Measurements from ENCODE around the gene ETFA. TPM values are rescaled to one million over a fixed set of nuclear protein-coding genes. Genes with fewer than 3 reads are reported as not detected.
A peak's percentile ranks its signal among the peaks of the same experiment; 100 is the strongest.

The ETFA gene
- total RNA-seq, 1 experiment from 2014 or later: 164 TPM

DNA sequence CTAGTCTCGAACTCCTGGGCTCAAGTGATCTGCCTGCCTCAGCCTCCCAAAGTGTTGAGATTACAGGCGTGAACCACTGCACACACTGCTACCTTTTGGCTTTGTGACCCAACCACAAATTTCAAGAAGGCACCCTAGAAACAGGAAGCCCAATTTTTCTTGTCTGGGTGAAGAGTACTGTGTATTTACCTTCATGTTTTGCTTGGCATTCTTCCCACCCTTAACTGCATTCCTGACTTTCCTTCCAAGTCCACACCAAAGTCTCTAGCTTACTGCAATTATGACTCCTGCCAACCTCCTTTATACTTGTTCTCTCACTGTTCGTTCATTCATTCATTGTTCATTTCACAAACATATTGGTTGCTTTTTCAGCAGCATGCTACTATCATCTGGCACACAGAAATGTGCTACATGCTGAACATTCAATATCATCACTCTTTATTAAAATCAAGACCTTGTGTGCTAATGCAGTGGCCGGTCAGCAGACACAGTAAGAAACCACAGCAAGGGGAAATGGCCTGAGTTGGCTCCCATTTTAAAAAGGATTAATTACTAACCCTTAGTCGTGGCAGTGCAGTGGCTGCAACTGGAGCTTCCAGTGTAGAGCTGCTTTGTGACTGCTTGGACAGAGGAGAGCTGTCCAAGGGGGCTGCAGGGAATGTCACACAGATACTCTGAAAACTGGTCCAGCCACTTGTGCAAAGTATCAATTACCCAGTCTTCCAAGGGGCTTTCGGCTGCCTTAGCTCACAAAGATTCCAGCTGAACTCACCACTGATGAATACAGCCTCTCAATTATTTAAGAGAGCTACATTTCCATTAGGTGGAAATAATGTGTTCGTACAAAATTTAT, 94.0 kb downstream of the ETFA start:
- H3K9me3 Mint-ChIP-seq (ENCODE audit: unreplicated experiment): no peaks in the 10 kb centered on the region
- peaks cover 57% of the 10 kb centered on the region for H3K36me3 Mint-ChIP-seq (ENCODE audit: insufficient read depth, unreplicated experiment)
- no peaks in the 10 kb centered on the region for H3K27me3 Mint-ChIP-seq (ENCODE audit: insufficient read depth, unreplicated experiment)
- H3K4me1 Mint-ChIP-seq (ENCODE audit: insufficient read depth, unreplicated experiment): peaks cover 24% of the 10 kb centered on the region
- ChIA-PET POLR2A (interaction anchor here (0.7 to 2.7 kb wide), 6 partner anchors 11 to 68 kb away, joined by 3 to 15 read pairs (median 4); no protein-coding TSS in a partner anchor), CTCF (interaction anchor here (0.7 to 1.8 kb wide), 4 partner anchors 18 to 685 kb away, joined by 3 to 7 read pairs (median 4); no protein-coding TSS in a partner anchor)
- BruUV-seq (replicated peaks): no TSS peak
- TF ChIP-seq, protein P1, sequence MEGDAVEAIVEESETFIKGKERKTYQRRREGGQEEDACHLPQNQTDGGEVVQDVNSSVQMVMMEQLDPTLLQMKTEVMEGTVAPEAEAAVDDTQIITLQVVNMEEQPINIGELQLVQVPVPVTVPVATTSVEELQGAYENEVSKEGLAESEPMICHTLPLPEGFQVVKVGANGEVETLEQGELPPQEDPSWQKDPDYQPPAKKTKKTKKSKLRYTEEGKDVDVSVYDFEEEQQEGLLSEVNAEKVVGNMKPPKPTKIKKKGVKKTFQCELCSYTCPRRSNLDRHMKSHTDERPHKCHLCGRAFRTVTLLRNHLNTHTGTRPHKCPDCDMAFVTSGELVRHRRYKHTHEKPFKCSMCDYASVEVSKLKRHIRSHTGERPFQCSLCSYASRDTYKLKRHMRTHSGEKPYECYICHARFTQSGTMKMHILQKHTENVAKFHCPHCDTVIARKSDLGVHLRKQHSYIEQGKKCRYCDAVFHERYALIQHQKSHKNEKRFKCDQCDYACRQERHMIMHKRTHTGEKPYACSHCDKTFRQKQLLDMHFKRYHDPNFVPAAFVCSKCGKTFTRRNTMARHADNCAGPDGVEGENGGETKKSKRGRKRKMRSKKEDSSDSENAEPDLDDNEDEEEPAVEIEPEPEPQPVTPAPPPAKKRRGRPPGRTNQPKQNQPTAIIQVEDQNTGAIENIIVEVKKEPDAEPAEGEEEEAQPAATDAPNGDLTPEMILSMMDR (IDR thresholded peaks at IDR 0.05; ENCODE audit: unreplicated experiment): no peak
- peak; percentile 88 for DNase-seq (ENCODE audit: unreplicated experiment)
- H3K4me3 Mint-ChIP-seq (ENCODE audit: unreplicated experiment): peak overlapping the region; percentile 7
- intact Hi-C loops (cut with micrococcal nuclease): no loop called here
- peak overlapping the region; percentile 16 for H3K27ac Mint-ChIP-seq (ENCODE audit: low read depth, unreplicated experiment)

GRCh38 chr15:76215634-76216033, 95.6 kb downstream of the ETFA start:
- intact Hi-C loops (cut with micrococcal nuclease): no loop called here
- H3K27me3 Mint-ChIP-seq (ENCODE audit: insufficient read depth, unreplicated experiment): no peaks in the 10 kb centered on the region
- H3K27ac Mint-ChIP-seq (ENCODE audit: low read depth, unreplicated experiment): no peak overlapping the region
- ChIA-PET CTCF (interaction anchor here (0.6 to 1.6 kb wide), 3 partner anchors 19 to 40 kb away, joined by 3 to 4 read pairs (median 4); no protein-coding TSS in a partner anchor), POLR2A (interaction anchor here (0.7 to 2.7 kb wide), 4 partner anchors 9 to 77 kb away, joined by 3 to 15 read pairs (median 4); no protein-coding TSS in a partner anchor)
- BruUV-seq (replicated peaks): no TSS peak
- H3K4me3 Mint-ChIP-seq (ENCODE audit: unreplicated experiment): no peak overlapping the region
- H3K4me1 Mint-ChIP-seq (ENCODE audit: insufficient read depth, unreplicated experiment): peaks cover 18% of the 10 kb centered on the region
- DNase-seq (ENCODE audit: unreplicated experiment): no peak
- no peaks in the 10 kb centered on the region for H3K9me3 Mint-ChIP-seq (ENCODE audit: unreplicated experiment)
- H3K36me3 Mint-ChIP-seq (ENCODE audit: insufficient read depth, unreplicated experiment): peaks cover 66% of the 10 kb centered on the region
- TF ChIP-seq, protein P1 (IDR thresholded peaks at IDR 0.05; ENCODE audit: unreplicated experiment): no peak

DNA sequence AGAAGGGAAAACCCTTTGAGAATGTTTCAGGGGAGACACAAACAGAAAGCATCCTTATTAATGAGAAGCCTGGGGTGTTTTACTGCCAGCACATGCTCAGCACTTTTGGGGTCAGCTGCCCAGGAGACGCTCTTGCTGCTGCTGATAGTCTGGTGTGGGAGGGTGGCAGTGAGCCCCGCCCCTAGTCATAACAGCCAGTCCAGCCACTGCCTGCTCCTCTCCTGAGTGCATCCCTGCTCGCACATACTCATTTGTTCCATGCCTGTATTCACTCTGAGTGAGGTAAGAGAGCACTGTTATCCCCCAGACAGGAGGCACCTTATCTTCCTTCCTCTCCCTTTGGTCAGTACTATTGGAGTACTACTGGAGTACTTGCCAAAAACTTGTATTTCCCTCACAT, 101.3 kb downstream of the ETFA start:
- no peak overlapping the region for H3K27ac Mint-ChIP-seq (ENCODE audit: low read depth, unreplicated experiment)

DNA sequence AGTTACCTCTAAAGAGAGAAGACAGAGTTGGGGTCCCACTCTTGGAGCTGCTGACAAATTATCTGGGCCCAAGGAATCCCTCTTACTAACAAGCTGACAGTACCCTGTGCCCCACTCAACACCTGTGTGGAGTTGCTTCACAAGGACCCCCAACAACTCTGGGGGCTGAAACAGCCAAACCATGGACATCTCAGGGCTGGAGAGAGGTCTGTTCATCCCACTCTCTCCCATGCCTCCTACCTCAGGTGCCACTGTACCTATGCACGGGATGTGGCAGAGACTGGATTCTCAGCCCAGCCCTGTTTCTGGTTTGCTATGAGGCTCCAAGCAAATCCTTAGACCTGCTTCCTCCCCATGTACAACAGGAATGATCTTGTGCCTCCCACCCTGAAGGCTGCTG, 101.7 kb downstream of the ETFA start:
- intact Hi-C loops (cut with micrococcal nuclease): no loop called here
- TF ChIP-seq, protein P1 (IDR thresholded peaks at IDR 0.05; ENCODE audit: unreplicated experiment): no peak
- POLR2A ChIA-PET: no interaction called here

More for the DNA sequence above, 101.3 kb downstream of the ETFA start:
- no peaks in the 10 kb centered on the region for H3K9me3 Mint-ChIP-seq (ENCODE audit: unreplicated experiment)
- peaks cover 39% of the 10 kb centered on the region for H3K36me3 Mint-ChIP-seq (ENCODE audit: insufficient read depth, unreplicated experiment)
- no peak overlapping the region for H3K4me3 Mint-ChIP-seq (ENCODE audit: unreplicated experiment)
- TF ChIP-seq, protein P1 (IDR thresholded peaks at IDR 0.05; ENCODE audit: unreplicated experiment): no peak
- DNase-seq (ENCODE audit: unreplicated experiment): no peak
- no TSS peak for BruUV-seq (replicated peaks)
- intact Hi-C loops (cut with micrococcal nuclease): no loop called here
- CTCF ChIA-PET: interaction anchor here (1.9 kb wide), 1 partner anchor 26 kb away, joined by 4 read pairs; no protein-coding TSS in a partner anchor
- H3K4me1 Mint-ChIP-seq (ENCODE audit: insufficient read depth, unreplicated experiment): peaks cover 6% of the 10 kb centered on the region
- H3K27me3 Mint-ChIP-seq (ENCODE audit: insufficient read depth, unreplicated experiment): no peaks in the 10 kb centered on the region
- POLR2A ChIA-PET: no interaction called here

More for the DNA sequence above, 101.7 kb downstream of the ETFA start:
- DNase-seq (ENCODE audit: unreplicated experiment): no peak
- Mint-ChIP-seq H3K4me3 (ENCODE audit: unreplicated experiment) (no peak overlapping the region), H3K27me3 (ENCODE audit: insufficient read depth, unreplicated experiment) (no peaks in the 10 kb centered on the region), H3K4me1 (ENCODE audit: insufficient read depth, unreplicated experiment) (peaks cover 6% of the 10 kb centered on the region), H3K27ac (ENCODE audit: low read depth, unreplicated experiment) (no peak overlapping the region), H3K36me3 (ENCODE audit: insufficient read depth, unreplicated experiment) (peaks cover 40% of the 10 kb centered on the region), H3K9me3 (ENCODE audit: unreplicated experiment) (no peaks in the 10 kb centered on the region)
- no TSS peak for BruUV-seq (replicated peaks)
- CTCF ChIA-PET: interaction anchor here (1.1 to 1.9 kb wide), 3 partner anchors 10 to 26 kb away, joined by 3 to 5 read pairs (median 4); no protein-coding TSS in a partner anchor

Data from MCF 10A (cell line).